ENCODE data around the gene PRDM7.

Gene PRDM7

DNA sequence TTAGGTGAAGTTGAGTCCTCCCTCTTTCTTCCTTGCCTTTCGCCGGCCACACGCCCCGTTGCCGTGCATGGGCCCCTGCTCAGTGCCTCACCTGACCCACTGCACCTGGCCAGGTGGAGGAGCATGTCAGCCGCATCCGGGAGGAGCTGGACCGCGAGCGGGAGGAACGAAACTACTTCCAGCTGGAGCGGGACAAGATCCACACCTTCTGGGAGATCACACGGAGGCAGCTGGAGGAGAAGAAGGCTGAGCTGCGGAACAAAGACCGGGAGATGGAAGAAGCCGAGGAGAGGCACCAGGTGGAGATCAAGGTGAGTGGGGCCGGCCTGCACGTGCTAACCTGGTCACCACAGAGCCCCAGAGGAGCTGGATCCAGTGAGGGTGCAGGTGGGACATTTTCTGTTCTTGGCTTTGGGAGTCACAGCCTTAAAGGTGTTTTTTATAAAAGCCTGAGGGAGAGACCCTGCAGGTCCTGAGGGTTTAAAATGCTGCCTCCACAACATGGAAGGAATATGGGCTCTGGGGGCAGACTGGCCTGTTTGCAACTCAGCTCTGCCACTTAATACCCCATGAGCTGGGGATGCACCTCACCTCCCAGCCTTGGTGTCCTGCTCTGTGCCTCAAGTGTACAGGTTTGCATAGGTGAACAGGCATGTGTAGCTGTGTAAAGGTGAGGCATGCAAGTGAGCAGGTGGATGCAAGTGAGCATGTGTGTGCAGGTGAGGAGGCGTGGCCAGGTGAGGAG lies 45.8 kb downstream of the PRDM7 start:
- POLR2A ChIA-PET, result interaction anchor here (0.8 to 1.2 kb wide), 2 partner anchors 10 to 15 kb away, joined by 3 read pairs; no protein-coding TSS in a partner anchor

GRCh38 chr16:90028985-90029384 lies 48.1 kb downstream of the PRDM7 start:
- TF ChIP-seq PKNOX1 (IDR thresholded peaks at IDR 0.05), result no peak
- no peak for TF ChIP-seq ARNT (IDR thresholded peaks at IDR 0.05)
- no peak for TF ChIP-seq HDGF (IDR thresholded peaks at IDR 0.05; ENCODE audit: borderline replicate concordance)
- TF ChIP-seq L3MBTL2 (conservative IDR thresholded peaks at IDR 0.05), result no peak
- no peak for TF ChIP-seq FOXA1 (IDR thresholded peaks at IDR 0.05)
- TF ChIP-seq ZNF384 (IDR thresholded peaks at IDR 0.05), result no peak
- no peak for TF ChIP-seq LEF1 (IDR thresholded peaks at IDR 0.05; ENCODE audit: borderline replicate concordance)
- no peak for TF ChIP-seq FOXM1 (IDR thresholded peaks at IDR 0.05; ENCODE audit: borderline replicate concordance)
- TF ChIP-seq ELF4 (IDR thresholded peaks at IDR 0.05), result no peak
- TF ChIP-seq CTBP1 (IDR thresholded peaks at IDR 0.05; ENCODE audit: borderline replicate concordance), result no peak
- no peak for TF ChIP-seq SP1 (IDR thresholded peaks at IDR 0.05)
- ChIA-PET POLR2A (no interaction called here), CTCF (interaction anchor here (0.5 kb wide), 1 partner anchor 151 kb away, joined by 3 read pairs; no protein-coding TSS in a partner anchor)
- DNase-seq (ENCODE audit: extremely low spot score), result no peak

More for the DNA sequence above, 45.8 kb downstream of the PRDM7 start:
- CTCF ChIA-PET, result no interaction called here
- no peak for TF ChIP-seq ZNF384 (IDR thresholded peaks at IDR 0.05)
- no peak for TF ChIP-seq ARNT (IDR thresholded peaks at IDR 0.05)
- TF ChIP-seq HDGF (IDR thresholded peaks at IDR 0.05; ENCODE audit: borderline replicate concordance), result no peak
- TF ChIP-seq SUZ12 (IDR thresholded peaks at IDR 0.05), result no peak
- no peak for TF ChIP-seq SP1 (IDR thresholded peaks at IDR 0.05)
- TF ChIP-seq LEF1 (IDR thresholded peaks at IDR 0.05; ENCODE audit: borderline replicate concordance), result no peak
- TF ChIP-seq FOXA1 (IDR thresholded peaks at IDR 0.05), result no peak
- no peak for TF ChIP-seq NFRKB (IDR thresholded peaks at IDR 0.05)
- TF ChIP-seq BHLHE40 (IDR thresholded peaks at IDR 0.05; ENCODE audit: borderline replicate concordance), result no peak
- no peak for TF ChIP-seq L3MBTL2 (conservative IDR thresholded peaks at IDR 0.05)
- no peak for TF ChIP-seq ELF4 (IDR thresholded peaks at IDR 0.05)
- no peak for DNase-seq (ENCODE audit: extremely low spot score)

- POLR2A ChIA-PET, result no interaction called here
- no peak for TF ChIP-seq FOXK2 (IDR thresholded peaks at IDR 0.05)
- no peak for TF ChIP-seq CTBP1 (IDR thresholded peaks at IDR 0.05; ENCODE audit: borderline replicate concordance)
- TF ChIP-seq LEF1 (IDR thresholded peaks at IDR 0.05; ENCODE audit: borderline replicate concordance), result no peak
- TF ChIP-seq HDGF (IDR thresholded peaks at IDR 0.05; ENCODE audit: borderline replicate concordance), result no peak
- TF ChIP-seq BHLHE40 (IDR thresholded peaks at IDR 0.05; ENCODE audit: borderline replicate concordance), result no peak
- TF ChIP-seq L3MBTL2 (conservative IDR thresholded peaks at IDR 0.05), result no peak
- TF ChIP-seq ELF4 (IDR thresholded peaks at IDR 0.05), result no peak
- no peak for TF ChIP-seq PKNOX1 (IDR thresholded peaks at IDR 0.05)
- no peak for TF ChIP-seq ZNF384 (IDR thresholded peaks at IDR 0.05)
- no peak for TF ChIP-seq NFRKB (IDR thresholded peaks at IDR 0.05)
- TF ChIP-seq TARDBP (IDR thresholded peaks at IDR 0.05), result no peak
- no peak for TF ChIP-seq FOXA1 (IDR thresholded peaks at IDR 0.05)
- no peak for TF ChIP-seq ARNT (IDR thresholded peaks at IDR 0.05)
- no peak for TF ChIP-seq SP1 (IDR thresholded peaks at IDR 0.05)
- no peak for TF ChIP-seq FOXM1 (IDR thresholded peaks at IDR 0.05; ENCODE audit: borderline replicate concordance)
- TF ChIP-seq SUZ12 (IDR thresholded peaks at IDR 0.05), result no peak
- CTCF ChIA-PET, result no interaction called here
- DNase-seq (ENCODE audit: extremely low spot score), result no peak
These were observed 49.5 kb downstream of the PRDM7 start for GRCh38 chr16:90027611-90028010.

GRCh38 chr16:90026135-90026534 lies 51.0 kb downstream of the PRDM7 start:
- CTCF ChIA-PET, result no interaction called here
- no peak for TF ChIP-seq SP1 (IDR thresholded peaks at IDR 0.05)
- TF ChIP-seq PKNOX1 (IDR thresholded peaks at IDR 0.05), result no peak
- POLR2A ChIA-PET, result interaction anchor here (0.8 kb wide), 1 partner anchor 9 kb away, joined by 3 read pairs; no protein-coding TSS in a partner anchor
- DNase-seq (ENCODE audit: extremely low spot score), result no peak

DNA sequence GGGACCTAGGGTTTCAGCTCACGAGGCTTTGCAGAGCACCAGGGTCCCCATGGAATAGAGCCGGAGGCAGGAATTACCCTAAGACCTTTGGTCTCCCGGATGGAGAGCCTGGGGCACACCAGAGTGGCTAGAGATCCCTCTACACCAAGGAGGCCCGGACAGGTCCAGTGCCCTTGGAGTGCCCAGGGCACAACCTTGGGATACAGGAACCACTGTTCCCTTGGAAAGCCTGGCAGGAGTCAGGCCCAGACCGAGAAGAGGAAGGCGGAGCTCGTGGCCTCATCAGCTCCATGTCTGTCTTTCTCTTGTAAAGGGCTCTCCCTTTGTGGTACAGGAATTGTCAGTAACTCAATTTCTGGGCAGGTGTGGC lies 54.1 kb downstream of the PRDM7 start:
- ChIA-PET CTCF (no interaction called here), POLR2A (interaction anchor here (0.7 to 2.3 kb wide), 4 partner anchors 10 to 150 kb away, joined by 3 to 5 read pairs (median 4); partner anchors contain the start of gene TCF25)
- TF ChIP-seq ARNT (IDR thresholded peaks at IDR 0.05) (no peak), CTBP1 (IDR thresholded peaks at IDR 0.05; ENCODE audit: borderline replicate concordance) (no peak), FOXK2 (IDR thresholded peaks at IDR 0.05) (no peak), SP1 (IDR thresholded peaks at IDR 0.05) (no peak)
- DNase-seq (ENCODE audit: extremely low spot score), result no peak

DNA sequence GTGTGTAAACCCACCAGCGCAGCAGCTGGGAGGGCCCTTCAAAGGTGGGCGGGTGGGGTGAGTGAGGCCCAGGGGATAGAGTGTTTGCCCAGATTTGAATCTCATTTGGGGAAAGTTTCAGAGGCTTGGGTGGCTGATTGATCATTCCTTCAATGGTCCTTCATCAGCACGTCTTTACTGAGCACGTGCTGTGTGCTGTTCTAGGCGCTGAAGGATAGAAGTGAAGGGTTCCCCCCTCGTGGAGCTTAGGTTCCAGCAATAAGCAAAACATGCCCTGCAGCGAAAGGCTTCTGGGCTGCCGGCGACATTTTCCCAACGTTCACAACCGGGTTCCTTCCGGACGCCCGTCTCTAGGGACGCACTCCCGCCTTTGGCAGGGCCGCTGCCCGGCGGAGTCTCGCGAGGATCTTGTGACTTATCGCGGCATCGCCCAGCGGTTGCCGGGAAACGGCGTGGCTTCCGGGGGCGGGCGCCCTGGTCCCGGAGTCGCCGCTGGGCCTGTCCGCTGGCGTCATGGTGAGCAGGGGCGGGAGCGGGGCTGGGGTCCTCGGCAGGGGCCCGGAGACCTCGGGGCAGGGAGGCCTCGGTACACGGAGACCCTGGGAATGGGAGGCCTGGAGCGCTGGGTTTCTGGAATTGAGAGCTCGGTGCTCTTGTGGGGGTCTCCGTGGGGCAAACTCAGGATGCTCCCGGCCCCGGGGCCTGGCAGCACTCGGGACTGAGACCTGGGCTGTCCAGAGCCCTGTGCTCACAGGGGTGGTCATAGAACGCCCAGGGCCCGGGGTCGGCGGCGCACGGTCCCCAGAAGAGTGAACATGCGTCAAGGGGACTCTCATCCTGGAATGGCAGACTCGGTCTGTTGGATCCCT lies 54.7 kb downstream of the PRDM7 start:
- ChIA-PET POLR2A (interaction anchor here (0.7 to 2.3 kb wide), 5 partner anchors 9 to 149 kb away, joined by 3 to 5 read pairs (median 3); partner anchors contain the start of gene TCF25), CTCF (no interaction called here)
- DNase-seq (ENCODE audit: extremely low spot score), result peak; percentile 97
- TF ChIP-seq ELF4 (IDR thresholded peaks at IDR 0.05) (peak; percentile 50; the same call in 1 of the 2 replicates), CTBP1 (IDR thresholded peaks at IDR 0.05; ENCODE audit: borderline replicate concordance) (peak; percentile 49; the same call in 1 of the 2 replicates), SP1 (IDR thresholded peaks at IDR 0.05) (peak; percentile 80), L3MBTL2 (conservative IDR thresholded peaks at IDR 0.05) (peak; percentile 99), ARNT (IDR thresholded peaks at IDR 0.05) (no peak)
